ENCODE measurements around the gene DNM2. TPM values are rescaled to one million over a fixed set of nuclear protein-coding genes. Genes with fewer than 3 reads are reported as not detected.

Gene DNM2
- total and polyA plus RNA-seq, 5 donors from 2014 or later, result 61.8 to 269 (median 63.1) TPM

- ATAC-seq (ENCODE audit: low read depth in 2 of 2), result no peak
- Histone ChIP-seq H3K27me3 (ENCODE audit: control insufficient read depth, insufficient read depth, low read length) (no peaks in the 10 kb centered on the region), H3K27ac (ENCODE audit: insufficient read depth, low read length, poor library complexity, severe bottlenecking) (no peak overlapping the region), H3K4me3 (ENCODE audit: low read depth, low read length) (no peak overlapping the region), H3K9me3 (ENCODE audit: control insufficient read depth in 2 of 2, low read length in 2 of 2) (no peaks in the 10 kb centered on the region), H3K4me1 (ENCODE audit: control insufficient read depth, insufficient read depth, low read length, poor library complexity, severe bottlenecking) (peaks cover 48% of the 10 kb centered on the region), H3K36me3 (ENCODE audit: control insufficient read depth, insufficient read depth, low read length) (peaks cover 2% of the 10 kb centered on the region)
- peaks cover 9% of the 10 kb centered on the region for H3K36me3 Mint-ChIP-seq
- H3K9me3 Mint-ChIP-seq, result no peaks in the 10 kb centered on the region
- peak overlapping the region in 2 of 3 donors; percentile 83 to 92 for H3K27ac Mint-ChIP-seq
- no peaks in the 10 kb centered on the region for H3K27me3 Mint-ChIP-seq
- DNase-seq, result no peak
- H3K4me3 Mint-ChIP-seq, result peak overlapping the region in 1 of 4 donors; percentile 43
- H3K4me1 Mint-ChIP-seq, result peaks cover 2 to 67% (median 42%) of the 10 kb centered on the region in 4 donors
Measured at GRCh38 chr19:10764340-10764894, 46.5 kb downstream of the DNM2 start.

- no peaks in the 10 kb centered on the region for H3K9me3 ChIP-seq (ENCODE audit: control insufficient read depth in 2 of 2, low read length in 2 of 2)
- no peak overlapping the region for H3K27ac Mint-ChIP-seq
- no peak for ATAC-seq (ENCODE audit: low read depth in 2 of 2)
- peaks cover 6% of the 10 kb centered on the region for H3K36me3 Mint-ChIP-seq
- DNase-seq, result no peak
- H3K4me3 Mint-ChIP-seq, result no peak overlapping the region
- no peak overlapping the region for H3K4me3 ChIP-seq (ENCODE audit: low read depth, low read length)
- H3K4me1 ChIP-seq (ENCODE audit: control insufficient read depth, insufficient read depth, low read length, poor library complexity, severe bottlenecking), result peaks cover 32% of the 10 kb centered on the region
- H3K4me1 Mint-ChIP-seq, result peaks cover 0 to 59% (median 36%) of the 10 kb centered on the region in 4 donors
- peaks cover 2% of the 10 kb centered on the region for H3K36me3 ChIP-seq (ENCODE audit: control insufficient read depth, insufficient read depth, low read length)
- H3K9me3 Mint-ChIP-seq, result no peaks in the 10 kb centered on the region
- no peaks in the 10 kb centered on the region for H3K27me3 Mint-ChIP-seq
- no peaks in the 10 kb centered on the region for H3K27me3 ChIP-seq (ENCODE audit: control insufficient read depth, insufficient read depth, low read length)
- H3K27ac ChIP-seq (ENCODE audit: insufficient read depth, low read length, poor library complexity, severe bottlenecking), result no peak overlapping the region
Measured at GRCh38 chr19:10766049-10766623, 48.3 kb downstream of the DNM2 start.

- H3K27ac Mint-ChIP-seq, result no peak overlapping the region
- peaks cover 5% of the 10 kb centered on the region for H3K36me3 ChIP-seq (ENCODE audit: control insufficient read depth, insufficient read depth, low read length)
- no peak for ATAC-seq (ENCODE audit: low read depth in 2 of 2)
- H3K4me1 Mint-ChIP-seq, result peaks cover 0 to 54% (median 31%) of the 10 kb centered on the region in 4 donors
- no peak for DNase-seq
- H3K36me3 Mint-ChIP-seq, result peaks cover 6% of the 10 kb centered on the region
- no peak overlapping the region for H3K27ac ChIP-seq (ENCODE audit: insufficient read depth, low read length, poor library complexity, severe bottlenecking)
- no peak overlapping the region for H3K4me3 Mint-ChIP-seq
- H3K27me3 ChIP-seq (ENCODE audit: control insufficient read depth, insufficient read depth, low read length), result no peaks in the 10 kb centered on the region
- H3K27me3 Mint-ChIP-seq, result no peaks in the 10 kb centered on the region
- H3K9me3 ChIP-seq (ENCODE audit: control insufficient read depth in 2 of 2, low read length in 2 of 2), result no peaks in the 10 kb centered on the region
- H3K4me1 ChIP-seq (ENCODE audit: control insufficient read depth, insufficient read depth, low read length, poor library complexity, severe bottlenecking), result peaks cover 26% of the 10 kb centered on the region
- H3K4me3 ChIP-seq (ENCODE audit: low read depth, low read length), result no peak overlapping the region
- no peaks in the 10 kb centered on the region for H3K9me3 Mint-ChIP-seq
Measured at GRCh38 chr19:10766671-10767201, 48.9 kb downstream of the DNM2 start.

- ATAC-seq (ENCODE audit: low read depth in 2 of 2), result no peak
- peaks cover 0 to 49% (median 26%) of the 10 kb centered on the region in 4 donors for H3K4me1 Mint-ChIP-seq
- Histone ChIP-seq H3K36me3 (ENCODE audit: control insufficient read depth, insufficient read depth, low read length) (peaks cover 11% of the 10 kb centered on the region), H3K4me3 (ENCODE audit: low read depth, low read length) (no peak overlapping the region), H3K27me3 (ENCODE audit: control insufficient read depth, insufficient read depth, low read length) (no peaks in the 10 kb centered on the region), H3K27ac (ENCODE audit: insufficient read depth, low read length, poor library complexity, severe bottlenecking) (no peak overlapping the region), H3K9me3 (ENCODE audit: control insufficient read depth in 2 of 2, low read length in 2 of 2) (no peaks in the 10 kb centered on the region), H3K4me1 (ENCODE audit: control insufficient read depth, insufficient read depth, low read length, poor library complexity, severe bottlenecking) (peaks cover 16% of the 10 kb centered on the region)
- no peaks in the 10 kb centered on the region for H3K27me3 Mint-ChIP-seq
- H3K36me3 Mint-ChIP-seq, result peaks cover 12% of the 10 kb centered on the region
- no peak for DNase-seq
- H3K4me3 Mint-ChIP-seq, result no peak overlapping the region
- H3K27ac Mint-ChIP-seq, result no peak overlapping the region
- no peaks in the 10 kb centered on the region for H3K9me3 Mint-ChIP-seq
Measured at GRCh38 chr19:10767726-10768125, 49.8 kb downstream of the DNM2 start.

GRCh38 chr19:10768369-10768768 is 50.5 kb downstream of the DNM2 start:
- Histone ChIP-seq H3K4me3 (ENCODE audit: low read depth, low read length) (no peak overlapping the region), H3K4me1 (ENCODE audit: control insufficient read depth, insufficient read depth, low read length, poor library complexity, severe bottlenecking) (peaks cover 10% of the 10 kb centered on the region), H3K36me3 (ENCODE audit: control insufficient read depth, insufficient read depth, low read length) (peaks cover 12% of the 10 kb centered on the region), H3K27ac (ENCODE audit: insufficient read depth, low read length, poor library complexity, severe bottlenecking) (no peak overlapping the region), H3K9me3 (ENCODE audit: control insufficient read depth in 2 of 2, low read length in 2 of 2) (no peaks in the 10 kb centered on the region), H3K27me3 (ENCODE audit: control insufficient read depth, insufficient read depth, low read length) (no peaks in the 10 kb centered on the region)
- Mint-ChIP-seq H3K36me3 (peaks cover 12% of the 10 kb centered on the region), H3K4me1 (peaks cover 0 to 43% (median 21%) of the 10 kb centered on the region in 4 donors), H3K27ac (peak overlapping the region in 2 of 3 donors; percentile 5 to 52), H3K27me3 (no peaks in the 10 kb centered on the region), H3K9me3 (no peaks in the 10 kb centered on the region), H3K4me3 (no peak overlapping the region)
- ATAC-seq (ENCODE audit: low read depth in 2 of 2), result no peak
- no peak for DNase-seq

GRCh38 chr19:10768936-10769335 is 51.1 kb downstream of the DNM2 start:
- Mint-ChIP-seq H3K4me3 (no peak overlapping the region), H3K27me3 (no peaks in the 10 kb centered on the region), H3K27ac (peak overlapping the region in 1 of 3 donors; percentile 52), H3K9me3 (no peaks in the 10 kb centered on the region), H3K4me1 (peaks cover 0 to 37% (median 19%) of the 10 kb centered on the region in 4 donors), H3K36me3 (peaks cover 12% of the 10 kb centered on the region)
- Histone ChIP-seq H3K36me3 (ENCODE audit: control insufficient read depth, insufficient read depth, low read length) (peaks cover 16% of the 10 kb centered on the region), H3K4me1 (ENCODE audit: control insufficient read depth, insufficient read depth, low read length, poor library complexity, severe bottlenecking) (peaks cover 4% of the 10 kb centered on the region), H3K27ac (ENCODE audit: insufficient read depth, low read length, poor library complexity, severe bottlenecking) (no peak overlapping the region), H3K27me3 (ENCODE audit: control insufficient read depth, insufficient read depth, low read length) (no peaks in the 10 kb centered on the region), H3K9me3 (ENCODE audit: control insufficient read depth in 2 of 2, low read length in 2 of 2) (no peaks in the 10 kb centered on the region), H3K4me3 (ENCODE audit: low read depth, low read length) (no peak overlapping the region)
- DNase-seq, result no peak
- ATAC-seq (ENCODE audit: low read depth in 2 of 2), result no peak

- no peak overlapping the region for H3K27ac ChIP-seq (ENCODE audit: insufficient read depth, low read length, poor library complexity, severe bottlenecking)
- no peak overlapping the region for H3K4me3 Mint-ChIP-seq
- H3K27me3 Mint-ChIP-seq, result no peaks in the 10 kb centered on the region
- ATAC-seq (ENCODE audit: low read depth in 2 of 2) (no peak), DNase-seq (peak in 1 of 3 donors; percentile 40)
- H3K4me1 Mint-ChIP-seq, result peaks cover 0 to 30% (median 17%) of the 10 kb centered on the region in 4 donors
- peaks cover 3% of the 10 kb centered on the region for H3K4me1 ChIP-seq (ENCODE audit: control insufficient read depth, insufficient read depth, low read length, poor library complexity, severe bottlenecking)
- peaks cover 21% of the 10 kb centered on the region for H3K36me3 ChIP-seq (ENCODE audit: control insufficient read depth, insufficient read depth, low read length)
- H3K9me3 ChIP-seq (ENCODE audit: control insufficient read depth in 2 of 2, low read length in 2 of 2), result no peaks in the 10 kb centered on the region
- H3K4me3 ChIP-seq (ENCODE audit: low read depth, low read length), result no peak overlapping the region
- no peaks in the 10 kb centered on the region for H3K9me3 Mint-ChIP-seq
- H3K27me3 ChIP-seq (ENCODE audit: control insufficient read depth, insufficient read depth, low read length), result no peaks in the 10 kb centered on the region
- H3K36me3 Mint-ChIP-seq, result peaks cover 12% of the 10 kb centered on the region
- peak overlapping the region; percentile 14 to 57 (median 42) for H3K27ac Mint-ChIP-seq
Measured at GRCh38 chr19:10769533-10770491, 51.9 kb downstream of the DNM2 start.

Data from CD4-positive, CD25-positive, alpha-beta regulatory T cell (primary cell).